Left ventricle myocardium superior (tissue), 1 donor: ENCODE results near the gene PCDHGC5. TPM values are rescaled to one million over a fixed set of nuclear protein-coding genes. Genes with fewer than 3 reads are reported as not detected.
A peak's percentile ranks its signal among the peaks of the same experiment; 100 is the strongest.

ENCODE experiments used
- ATAC-seq: fragments of 200-7000 bp; cut with Tn5 transposase; one replicate; pipeline ENCODE4 v1.9.1; 2020; ENCODE audit warnings: mild to moderate bottlenecking, moderate library complexity
- DNase-seq: peaks from one replicate; pipeline ENCODE4 v3.0.0-alpha.2; 2020
- intact Hi-C: fragments of 100-400 bp; cut with micrococcal nuclease; formaldehyde crosslinking; loops from one replicate; pipeline ENCODE4 v1.11.0; 2022
- total RNA-seq: library from RNA; stranded (reverse); fragmentation: NEBNext Ultra II Directional; extraction: Animal tissue kit (Norgen Biotek cat#: 25700); gene quantifications from one replicate; pipeline ENCODE4 v1.2.1, GENCODE V29; 2021
- donor health status: DM: no; HTN: yes; CAD: no; lungs with severe emphysema.

PCDHGC5 gene
- total RNA-seq, 1 donor from 2014 or later: 3.2 TPM

DNA sequence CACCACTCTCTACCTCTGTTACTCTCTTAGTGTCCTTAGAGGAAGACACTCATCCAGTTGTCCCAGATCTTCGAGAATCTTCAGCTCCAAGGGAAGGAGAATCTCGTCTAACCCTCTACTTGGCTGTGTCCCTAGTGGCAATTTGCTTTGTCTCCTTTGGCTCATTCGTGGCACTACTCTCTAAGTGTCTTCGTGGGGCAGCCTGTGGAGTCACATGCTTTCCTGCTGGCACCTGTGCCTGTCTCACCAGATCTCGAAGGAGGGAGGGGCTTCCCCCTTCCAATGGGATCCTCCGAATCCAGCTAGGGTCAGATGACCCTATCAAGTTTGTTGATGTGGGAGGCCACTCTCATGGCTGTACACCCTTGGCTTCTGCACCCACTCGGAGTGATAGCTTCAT, 1.8 kb upstream of the PCDHGC5 start:
- intact Hi-C loops: no loop called here
- DNase-seq: no peak

DNA sequence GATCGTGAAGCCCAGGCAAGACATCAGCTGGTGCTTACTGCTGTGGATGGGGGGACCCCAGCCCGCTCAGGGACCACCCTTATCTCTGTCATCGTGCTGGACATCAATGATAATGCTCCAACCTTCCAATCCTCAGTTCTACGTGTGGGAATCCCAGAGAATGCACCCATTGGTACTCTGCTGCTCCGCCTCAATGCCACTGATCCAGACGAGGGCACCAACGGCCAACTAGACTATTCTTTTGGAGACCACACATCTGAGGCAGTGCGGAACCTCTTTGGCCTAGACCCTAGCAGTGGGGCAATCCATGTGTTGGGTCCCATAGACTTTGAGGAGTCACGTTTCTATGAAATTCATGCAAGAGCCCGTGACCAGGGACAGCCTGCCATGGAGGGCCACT, 960 bp downstream of the PCDHGC5 start:
- no peak for ATAC-seq
- no peak for DNase-seq
- intact Hi-C loops: no loop called here

More for the DNA sequence above, 1.8 kb upstream of the PCDHGC5 start:
- ATAC-seq: no peak

DNA sequence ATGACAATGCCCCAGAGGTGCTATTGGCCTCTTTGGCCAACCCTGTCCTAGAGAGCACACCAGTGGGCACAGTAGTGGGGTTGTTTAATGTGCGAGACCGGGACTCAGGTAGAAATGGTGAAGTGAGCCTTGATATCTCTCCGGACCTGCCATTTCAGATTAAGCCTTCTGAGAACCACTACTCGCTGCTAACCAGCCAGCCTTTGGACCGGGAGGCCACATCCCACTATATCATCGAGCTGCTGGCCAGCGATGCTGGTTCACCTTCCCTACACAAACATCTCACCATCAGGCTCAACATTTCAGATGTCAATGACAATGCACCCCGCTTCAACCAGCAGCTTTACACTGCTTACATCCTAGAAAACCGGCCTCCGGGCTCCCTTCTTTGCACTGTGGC, 1.4 kb downstream of the PCDHGC5 start:
- intact Hi-C loops: no loop called here
- DNase-seq (no peak), ATAC-seq (no peak)

DNA sequence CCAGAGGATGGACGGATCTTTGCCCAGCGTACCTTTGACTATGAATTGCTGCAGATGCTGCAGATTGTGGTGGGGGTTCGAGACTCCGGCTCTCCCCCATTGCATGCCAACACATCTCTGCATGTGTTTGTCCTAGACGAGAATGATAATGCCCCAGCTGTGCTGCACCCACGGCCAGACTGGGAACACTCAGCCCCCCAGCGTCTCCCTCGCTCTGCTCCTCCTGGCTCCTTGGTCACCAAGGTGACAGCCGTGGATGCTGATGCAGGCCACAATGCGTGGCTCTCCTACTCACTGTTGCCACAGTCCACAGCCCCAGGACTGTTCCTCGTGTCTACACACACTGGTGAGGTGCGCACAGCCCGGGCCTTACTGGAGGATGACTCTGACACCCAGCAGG, 1.9 kb downstream of the PCDHGC5 start:
- ATAC-seq: no peak
- intact Hi-C loops: no loop called here
- DNase-seq: no peak

DNA sequence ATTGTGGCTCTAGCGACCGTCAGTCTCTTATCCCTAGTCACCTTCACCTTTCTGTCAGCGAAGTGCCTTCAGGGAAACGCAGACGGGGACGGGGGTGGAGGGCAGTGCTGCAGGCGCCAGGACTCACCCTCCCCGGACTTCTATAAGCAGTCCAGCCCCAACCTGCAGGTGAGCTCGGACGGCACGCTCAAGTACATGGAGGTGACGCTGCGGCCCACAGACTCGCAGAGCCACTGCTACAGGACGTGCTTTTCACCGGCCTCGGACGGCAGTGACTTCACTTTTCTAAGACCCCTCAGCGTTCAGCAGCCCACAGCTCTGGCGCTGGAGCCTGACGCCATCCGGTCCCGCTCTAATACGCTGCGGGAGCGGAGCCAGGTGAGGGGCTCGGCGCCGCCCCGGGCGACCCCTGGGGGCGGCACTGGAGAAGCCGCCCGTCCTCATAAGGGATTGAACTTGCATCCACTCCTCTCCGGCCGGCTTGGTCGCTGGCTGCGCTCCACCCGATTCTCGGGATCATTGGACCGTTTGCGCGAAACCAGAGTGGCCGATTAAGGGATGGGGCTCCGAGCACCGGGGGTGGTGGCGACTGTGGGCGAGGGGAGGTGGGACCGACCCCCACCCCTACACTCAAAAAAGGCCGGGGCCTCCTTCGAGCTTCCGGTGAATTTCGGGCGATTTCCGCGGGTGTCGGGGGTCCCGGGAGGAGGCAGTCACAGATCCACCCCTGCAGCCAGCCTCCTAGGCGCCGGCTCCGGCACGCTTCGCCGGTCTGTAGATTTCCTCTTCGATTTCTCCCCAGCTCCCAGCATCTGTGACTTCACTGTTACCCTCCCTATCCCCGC, 2.7 kb downstream of the PCDHGC5 start:
- no peak for ATAC-seq
- intact Hi-C loops: no loop called here
- no peak for DNase-seq

DNA sequence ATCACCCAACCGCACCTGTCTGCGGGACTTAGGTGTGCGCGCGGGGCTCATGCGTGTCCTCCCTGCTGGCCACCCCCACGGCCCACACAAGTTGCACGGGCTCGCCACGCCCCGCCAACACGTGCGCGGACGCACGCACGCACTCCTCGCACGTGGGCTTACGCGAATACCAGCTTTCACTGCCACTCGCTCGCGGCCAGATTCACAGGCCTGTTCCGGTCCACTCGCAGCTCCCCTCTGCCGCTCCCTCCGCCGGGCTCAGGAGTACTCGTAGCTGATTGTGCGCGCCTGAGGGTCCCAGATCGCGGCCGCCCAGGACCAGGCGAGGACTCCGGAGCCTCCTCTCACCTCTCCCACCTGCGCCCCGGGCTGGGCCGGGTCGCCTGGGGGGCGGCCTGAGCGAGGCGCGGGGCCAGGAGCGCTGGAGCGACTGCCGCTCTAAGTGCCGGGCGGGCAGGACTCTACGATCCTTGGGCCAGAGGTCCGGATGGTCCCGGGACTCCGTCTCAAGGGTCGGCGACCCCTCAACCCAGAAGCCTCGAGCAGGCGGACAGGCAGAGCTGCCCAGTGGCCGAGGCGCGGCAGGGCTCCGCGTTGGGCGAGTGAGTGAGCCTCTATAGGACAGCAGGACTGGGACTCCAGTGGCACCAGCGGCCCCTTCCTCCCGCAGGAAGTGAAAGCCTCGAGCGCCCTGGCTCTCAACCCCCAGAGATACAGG, 3.4 kb downstream of the PCDHGC5 start:
- ATAC-seq (peak; percentile 13), DNase-seq (peak; percentile 44)
- intact Hi-C loops: no loop called here

DNA sequence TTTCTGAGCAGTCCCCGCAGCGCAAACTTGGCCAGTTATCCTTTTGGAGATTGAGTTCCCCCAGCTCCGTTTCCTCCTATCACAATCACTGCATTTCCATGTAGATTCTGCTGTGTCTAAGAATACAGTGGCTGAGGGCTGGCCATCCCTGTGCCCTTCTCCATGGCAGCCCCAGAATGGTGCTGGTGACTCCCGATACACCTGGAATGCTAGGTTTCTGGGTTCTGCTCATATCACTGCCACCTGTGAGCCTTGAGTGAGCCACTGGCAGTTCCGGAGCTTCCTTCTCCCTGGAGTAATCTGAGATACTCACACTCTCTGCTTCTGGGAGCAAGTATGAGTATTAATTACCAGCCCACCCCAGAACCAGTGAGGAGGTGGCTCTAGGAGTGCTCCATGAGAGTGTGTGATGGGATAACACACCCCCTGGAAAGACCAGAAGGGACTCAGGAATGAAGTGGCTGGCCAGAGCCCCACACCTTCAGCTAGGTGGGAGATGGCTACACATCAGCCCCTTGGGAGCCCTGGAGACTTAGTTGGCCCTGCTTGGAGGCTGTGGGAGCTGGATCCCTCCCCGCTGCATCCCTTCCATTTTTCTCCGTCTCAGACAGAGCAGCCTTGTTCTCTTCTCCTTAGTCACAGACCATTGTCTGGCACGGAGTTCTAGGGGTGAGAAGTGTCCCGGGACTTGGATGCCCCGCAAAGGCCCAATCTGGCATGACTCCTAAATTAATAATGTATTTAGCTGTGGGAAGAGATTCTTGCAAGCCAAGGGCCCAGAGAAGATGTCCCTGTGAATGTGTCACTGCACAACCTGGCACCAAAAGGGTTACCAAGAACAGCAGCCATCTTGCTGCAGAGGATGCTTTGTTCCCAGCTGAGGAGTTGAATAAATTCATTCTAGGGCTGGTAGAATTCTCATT, 4.9 kb downstream of the PCDHGC5 start:
- no peak for DNase-seq
- intact Hi-C loops: no loop called here
- ATAC-seq: peak; percentile 50

DNA sequence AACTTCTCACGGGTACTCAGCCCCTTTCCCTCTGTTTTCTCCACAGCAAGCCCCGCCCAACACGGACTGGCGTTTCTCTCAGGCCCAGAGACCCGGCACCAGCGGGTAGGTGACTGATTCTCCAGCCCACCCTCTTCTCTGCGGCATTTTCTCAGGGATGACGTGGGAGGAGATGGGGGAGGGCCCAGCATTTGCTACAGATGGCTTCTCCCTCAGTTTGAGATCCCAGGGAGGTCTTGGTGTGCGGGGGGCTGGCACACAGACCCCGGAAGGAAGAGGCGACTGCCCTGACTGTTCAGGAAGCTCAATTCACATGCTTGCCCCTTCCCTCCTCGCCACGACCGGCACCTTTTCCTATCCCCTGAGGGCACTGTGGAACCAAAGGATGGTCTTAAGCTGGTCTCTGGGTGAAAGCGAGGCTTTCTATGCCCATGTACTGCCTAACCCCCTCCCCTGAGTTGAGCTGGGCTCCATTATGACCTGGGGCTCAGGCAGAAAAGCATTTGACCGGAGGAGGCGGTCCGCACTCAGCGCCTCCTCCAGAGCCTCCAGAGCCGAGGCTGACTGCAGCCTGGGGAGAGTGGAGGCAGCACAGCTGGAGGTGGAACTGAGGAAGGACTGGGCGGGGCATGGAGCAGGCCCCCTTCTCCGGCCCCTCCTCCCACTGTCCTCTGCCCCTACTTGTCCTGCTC, 6.0 kb downstream of the PCDHGC5 start:
- intact Hi-C loops: no loop called here
- DNase-seq (no peak), ATAC-seq (no peak)

DNA sequence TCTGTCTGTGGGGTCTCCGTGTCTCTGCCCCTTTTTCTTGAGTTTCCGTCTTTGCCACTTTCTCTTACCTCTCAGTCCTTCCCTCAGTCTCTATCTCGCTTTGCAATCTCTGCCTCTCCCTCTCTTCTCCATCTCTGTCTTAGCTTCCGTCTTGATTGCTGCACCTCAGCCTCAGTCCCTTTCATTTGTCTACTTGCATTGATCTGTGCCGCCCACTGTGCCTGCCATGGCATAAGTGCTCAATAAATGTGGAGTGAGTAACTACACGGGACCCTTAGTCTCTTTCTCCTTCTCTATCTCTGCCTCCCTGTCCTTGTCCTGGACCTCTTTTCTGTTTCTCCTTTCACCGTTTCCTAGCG, 6.6 kb downstream of the PCDHGC5 start:
- intact Hi-C loops: no loop called here
- DNase-seq (no peak), ATAC-seq (no peak)

DNA sequence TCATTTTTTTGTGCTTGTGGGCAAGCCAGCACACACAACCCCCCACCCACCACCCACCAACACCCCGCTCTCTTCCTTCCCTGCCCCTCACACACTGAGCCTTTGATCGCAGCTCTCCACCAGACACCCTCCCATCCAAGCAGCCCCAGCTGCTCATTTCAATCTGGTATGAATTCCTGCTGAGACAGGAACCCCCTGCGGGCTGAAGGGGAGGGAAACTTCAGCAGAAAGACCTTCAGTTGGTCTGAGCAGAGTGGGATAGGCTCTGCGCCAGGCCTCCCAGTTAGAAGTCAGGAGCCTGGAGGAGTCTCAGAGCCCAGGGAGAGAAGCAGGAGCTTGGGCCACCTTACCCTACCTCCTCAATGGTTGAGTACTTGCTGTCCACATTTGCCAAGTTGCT, 7.2 kb downstream of the PCDHGC5 start:
- DNase-seq (no peak), ATAC-seq (no peak)
- intact Hi-C loops: no loop called here

DNA sequence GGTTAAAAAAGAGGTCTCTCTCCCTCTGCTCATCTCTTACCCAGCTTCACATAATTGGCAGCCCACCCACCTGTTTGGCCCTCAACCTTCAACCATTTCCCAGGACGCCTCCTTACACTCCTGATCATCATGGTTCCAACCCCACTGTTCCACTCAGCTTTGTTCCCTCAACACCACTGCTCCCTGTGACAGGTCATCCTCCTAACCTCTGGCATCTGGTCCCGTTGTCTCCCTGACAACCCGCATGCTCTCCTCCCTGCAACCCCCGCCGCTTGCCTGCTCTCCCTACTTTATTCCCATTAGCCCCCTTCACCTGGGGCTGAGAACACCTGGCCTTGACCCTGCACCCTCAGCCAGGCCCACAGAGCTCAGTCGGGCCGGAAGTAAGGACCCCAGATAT, 12.9 kb downstream of the PCDHGC5 start:
- DNase-seq: no peak
- ATAC-seq: no peak
- intact Hi-C loops: no loop called here

DNA sequence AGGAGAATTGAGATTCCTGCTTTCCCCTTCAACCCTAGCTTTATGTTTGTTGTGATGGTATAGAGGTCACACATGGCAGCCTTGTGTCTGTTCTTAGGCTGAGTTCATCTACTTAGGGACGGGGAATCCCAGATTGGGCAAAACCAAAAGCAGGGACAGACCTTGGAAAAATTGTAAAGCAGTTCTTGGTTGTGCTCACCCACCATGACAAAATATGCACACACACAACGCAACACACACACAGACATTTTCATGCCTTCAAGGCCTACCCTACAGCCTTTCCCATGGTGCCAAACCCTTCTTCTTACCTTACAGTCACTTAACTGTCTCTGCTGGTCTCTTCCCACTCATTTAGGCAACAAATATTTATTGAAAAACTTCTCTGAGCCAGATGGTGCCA, 14.8 kb downstream of the PCDHGC5 start:
- DNase-seq (no peak), ATAC-seq (no peak)
- intact Hi-C loops: no loop called here

DNA sequence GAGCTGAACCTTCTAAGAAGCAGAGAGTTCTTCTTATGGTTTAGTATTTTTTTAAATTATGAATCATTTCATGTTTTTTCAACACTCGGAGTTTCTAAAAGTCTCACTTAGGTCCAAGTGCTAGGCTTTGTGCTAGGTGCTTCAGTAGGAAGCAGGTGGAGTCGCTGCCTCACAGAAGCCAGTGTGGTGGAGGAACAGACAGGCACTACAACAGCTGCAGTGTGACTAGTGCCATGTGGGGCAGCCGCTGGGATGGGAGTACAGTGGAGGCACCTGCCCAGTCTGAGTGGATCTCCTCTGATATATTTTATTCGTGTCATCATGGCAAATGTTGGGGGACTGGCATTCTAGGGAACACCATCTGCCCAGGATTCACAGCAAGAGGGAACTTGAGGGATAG, 15.3 kb downstream of the PCDHGC5 start:
- ATAC-seq: no peak
- intact Hi-C loops: no loop called here
- no peak for DNase-seq

DNA sequence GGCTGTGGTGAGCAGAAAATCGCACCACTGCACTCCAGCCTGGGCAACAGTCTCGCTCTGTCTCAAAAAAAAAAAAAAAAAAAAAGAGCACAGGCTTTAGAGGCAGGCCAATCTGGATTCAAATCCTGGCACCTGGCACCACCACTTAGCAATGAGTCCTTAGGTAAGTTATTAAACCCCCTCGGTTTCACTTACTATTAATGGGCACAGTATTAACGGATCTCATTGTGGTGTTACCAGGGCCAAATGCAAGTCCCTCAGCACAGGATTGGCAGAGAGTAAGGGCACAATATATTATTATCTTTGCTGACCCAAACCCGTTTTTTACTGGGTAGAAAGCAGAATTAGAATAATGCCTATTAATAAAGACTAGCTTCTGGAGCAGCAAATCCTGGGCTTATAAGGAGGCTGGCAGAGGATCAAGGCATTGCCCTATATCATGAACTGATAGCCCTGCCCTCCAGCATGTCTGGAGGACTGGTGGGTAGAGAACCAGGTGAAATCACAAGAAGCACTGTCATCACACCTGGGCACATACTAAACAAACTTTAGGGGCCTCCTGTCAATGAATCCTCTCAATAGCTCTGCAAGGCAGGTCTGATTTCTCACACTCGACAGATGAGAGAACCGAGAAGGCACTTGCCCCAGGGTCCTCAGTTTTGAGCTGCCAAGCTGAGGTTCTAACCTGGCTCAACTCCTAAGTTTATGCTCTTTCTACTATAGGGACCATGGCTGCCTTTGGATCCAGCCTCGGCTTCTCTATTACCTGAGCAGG, 17.7 kb downstream of the PCDHGC5 start:
- DNase-seq (no peak), ATAC-seq (no peak)
- intact Hi-C loops: no loop called here

DNA sequence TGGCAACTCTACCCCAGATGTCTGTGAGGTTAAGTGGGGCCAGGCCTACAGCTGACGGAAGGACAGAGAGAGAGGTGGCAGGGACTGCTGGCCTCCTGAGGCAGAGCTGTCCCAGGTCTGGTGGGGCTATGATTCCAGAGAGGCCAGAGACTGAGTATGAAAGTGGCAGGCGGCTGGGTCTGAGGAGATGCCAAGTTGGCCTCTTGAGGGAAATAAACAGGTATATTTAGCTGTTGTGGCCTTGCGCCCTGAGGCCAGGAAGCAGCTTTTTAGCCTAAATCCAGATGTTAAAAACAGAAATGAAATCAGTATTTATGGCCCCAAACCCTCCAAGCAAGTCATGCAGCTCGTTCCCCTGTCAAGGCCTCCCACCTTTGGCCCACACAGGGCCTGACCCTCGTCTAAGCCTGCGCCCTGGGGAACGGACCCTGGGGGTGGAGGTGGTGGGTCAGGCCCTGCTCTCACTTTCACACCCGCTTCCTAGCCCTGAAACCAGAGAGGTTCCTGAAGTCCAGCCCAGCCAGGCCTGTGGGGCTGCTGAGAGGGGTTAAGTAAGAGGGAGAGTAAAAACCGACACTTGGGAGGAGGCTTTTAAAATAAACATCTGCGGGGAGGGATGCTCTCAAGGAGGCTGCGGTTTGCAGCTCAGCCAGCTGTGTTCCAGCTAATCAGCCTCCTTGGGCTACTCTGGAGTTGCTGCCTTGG, 18.7 kb downstream of the PCDHGC5 start:
- intact Hi-C loops: no loop called here
- DNase-seq (peak; percentile 72), ATAC-seq (peak; percentile 67)

DNA sequence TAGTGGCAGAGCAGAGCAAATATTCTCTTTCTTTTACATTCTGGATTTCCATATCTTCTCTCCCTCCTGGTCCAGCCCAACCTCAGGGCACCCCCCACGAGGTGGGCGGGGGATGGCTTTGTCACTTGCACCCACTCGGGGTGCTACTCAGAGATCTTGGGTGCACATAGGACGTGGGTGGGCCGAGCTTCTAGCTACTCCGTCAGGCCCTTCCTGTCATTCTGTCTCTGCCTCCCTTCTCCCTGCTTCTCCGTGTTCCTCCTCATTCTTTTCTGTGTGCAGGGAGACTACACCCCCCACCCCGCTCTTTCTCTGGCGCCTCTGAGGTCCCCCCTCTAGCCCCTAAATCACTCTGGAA, 19.5 kb downstream of the PCDHGC5 start:
- ATAC-seq (peak; percentile 1), DNase-seq (no peak)
- intact Hi-C loops: no loop called here

DNA sequence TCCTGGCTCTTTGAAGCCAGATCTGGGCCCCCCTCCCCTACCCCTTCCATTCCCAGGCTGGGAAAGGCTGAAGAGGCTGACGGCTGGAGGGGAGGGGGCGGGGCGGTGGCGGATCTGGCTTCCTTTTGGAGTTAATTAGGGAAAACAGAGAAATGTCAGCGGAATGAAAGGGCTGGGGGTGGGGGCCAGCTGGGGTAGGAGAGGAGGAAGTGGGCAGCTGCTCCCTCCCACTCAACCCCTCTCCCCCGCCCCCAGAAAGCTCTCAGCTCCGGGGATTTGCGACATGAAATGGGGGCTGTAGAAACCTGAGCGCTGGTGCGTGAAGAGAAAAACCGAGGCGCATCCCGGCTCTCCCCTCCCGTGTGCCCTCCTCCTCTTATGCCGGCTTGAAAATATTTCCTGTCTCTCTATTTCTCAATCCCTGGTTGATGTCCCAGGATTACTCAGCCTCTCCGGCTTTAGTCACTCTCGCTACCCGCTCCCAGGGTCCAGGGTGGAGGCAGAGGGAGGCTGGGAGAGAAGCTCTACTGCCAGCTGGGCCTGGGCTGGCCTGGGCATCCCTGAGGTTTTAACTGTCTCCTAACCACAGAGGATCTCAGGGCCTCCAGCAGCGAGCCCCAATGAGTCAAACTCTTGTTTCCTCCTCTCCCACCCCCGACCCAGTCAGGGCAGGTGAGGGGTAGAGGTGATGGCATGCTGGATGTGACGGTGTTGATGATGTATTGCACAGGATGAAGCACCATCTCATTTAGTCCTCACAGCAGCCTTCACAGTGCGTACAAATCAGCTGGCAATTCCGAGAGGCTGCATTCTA, 20.1 kb downstream of the PCDHGC5 start:
- DNase-seq (peak; percentile 77), ATAC-seq (peak; percentile 58)
- intact Hi-C loops: no loop called here
